Keratinocyte (primary cell): ENCODE measurements around the gene UVSSA.

Experiments used
- CTCF ChIP-seq, 3 experiments: IDR thresholded peaks in 1 of 3; conservative IDR thresholded peaks in 1 of 3; optimal IDR thresholded peaks in 1 of 3; 2 replicates in 2 of 3; 3 replicates in 1 of 3; pipeline versions ENCODE3 to v1.5.1; 2011; ENCODE audit warnings: low read length in 3 of 3, mild to moderate bottlenecking in 3 of 3, moderate library complexity in 2 of 3, control low read depth in 1 of 3, inconsistent platforms in 1 of 3; ENCODE audit not compliant: insufficient read depth in 2 of 3; ENCODE audit errors: extremely low read depth in 1 of 3
- EZH2 ChIP-seq: IDR thresholded peaks from one replicate; pipeline ENCODE4 v1.6.1; 2012; ENCODE audit warnings: inconsistent platforms, mild to moderate bottlenecking, low read length, moderate library complexity

DNA sequence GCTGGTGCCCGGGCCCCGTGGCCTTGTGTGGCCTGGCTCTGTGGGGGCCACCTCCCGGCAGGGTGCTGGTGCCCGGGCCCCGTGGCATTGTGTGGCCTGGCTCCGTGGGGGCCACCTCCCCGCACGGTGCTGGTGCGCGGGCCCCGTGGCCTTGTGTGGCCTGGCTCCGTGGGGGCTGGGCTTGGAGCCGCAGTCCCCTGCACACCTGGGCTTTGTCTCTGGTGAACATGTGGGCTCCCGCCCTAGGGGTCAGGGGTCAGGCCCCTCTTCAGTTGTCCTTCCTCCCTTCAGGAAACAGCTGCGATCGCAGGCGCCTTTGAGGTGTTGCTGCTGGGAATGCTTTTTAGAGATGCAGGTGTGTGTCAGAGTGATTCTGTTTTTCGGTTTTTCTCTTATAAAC, 17.2 kb downstream of the UVSSA start:
- no peak for TF ChIP-seq CTCF (optimal IDR thresholded peaks at IDR 0.05 in 1 of 3, IDR thresholded peaks at IDR 0.05 in 1 of 3, conservative IDR thresholded peaks at IDR 0.05 in 1 of 3; ENCODE audit: extremely low read depth in 1 of 3, insufficient read depth in 2 of 3, low read length in 3 of 3)
- TF ChIP-seq EZH2 = no peak
